ENCODE results near the gene OXSR1.
"Not testable (repeated sequence)": the region's sequence is repeated elsewhere in the genome, so short reads cannot be mapped to it uniquely, and the experiment has no call there.

OXSR1 gene

DNA sequence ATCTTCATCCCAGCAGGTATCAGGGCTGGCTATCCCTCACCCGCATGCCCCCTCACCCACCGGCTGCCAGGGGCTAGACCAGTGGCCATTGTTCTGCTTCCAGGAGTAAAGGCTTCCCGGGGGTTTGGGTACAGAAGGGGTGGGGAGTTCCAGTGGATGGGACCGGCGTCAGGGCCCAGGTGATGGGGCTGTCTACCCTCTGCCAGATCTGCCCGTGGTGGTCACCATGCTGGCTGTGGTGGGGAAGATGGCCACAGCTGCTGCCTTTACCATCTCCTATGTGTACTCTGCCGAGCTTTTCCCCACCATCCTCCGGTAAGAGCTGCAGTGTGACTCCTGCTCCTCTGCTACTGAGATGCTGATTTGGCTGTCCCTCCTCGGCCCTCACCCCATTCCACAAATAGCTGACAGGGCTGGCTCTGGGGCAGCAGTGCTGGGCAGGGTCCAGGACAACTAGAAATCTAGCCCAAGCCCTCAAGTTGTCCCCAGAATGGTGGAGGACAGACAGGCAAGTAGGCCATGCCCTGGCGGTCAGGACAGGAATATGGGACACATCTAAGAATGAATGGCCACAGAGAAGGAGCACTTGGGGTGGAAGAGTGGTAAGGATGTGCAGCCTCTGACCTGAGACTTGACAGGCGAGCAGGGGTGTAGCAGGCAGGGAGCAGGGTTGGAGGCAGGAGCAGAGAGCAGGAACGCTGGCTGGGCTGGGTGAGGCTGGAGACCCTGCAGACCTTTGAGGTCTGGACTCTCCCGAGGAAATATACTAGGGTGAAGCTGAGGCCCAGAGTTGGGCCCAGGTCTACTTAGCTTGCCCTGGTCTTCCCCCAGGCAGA lies 111.0 kb downstream of the OXSR1 start:
- no peak for DNase-seq

- no peak for DNase-seq
Measured at GRCh38 chr3:38276917-38277630, 111.7 kb downstream of the OXSR1 start.

GRCh38 chr3:38278841-38279240 lies 113.5 kb downstream of the OXSR1 start:
- no peak for DNase-seq

DNA sequence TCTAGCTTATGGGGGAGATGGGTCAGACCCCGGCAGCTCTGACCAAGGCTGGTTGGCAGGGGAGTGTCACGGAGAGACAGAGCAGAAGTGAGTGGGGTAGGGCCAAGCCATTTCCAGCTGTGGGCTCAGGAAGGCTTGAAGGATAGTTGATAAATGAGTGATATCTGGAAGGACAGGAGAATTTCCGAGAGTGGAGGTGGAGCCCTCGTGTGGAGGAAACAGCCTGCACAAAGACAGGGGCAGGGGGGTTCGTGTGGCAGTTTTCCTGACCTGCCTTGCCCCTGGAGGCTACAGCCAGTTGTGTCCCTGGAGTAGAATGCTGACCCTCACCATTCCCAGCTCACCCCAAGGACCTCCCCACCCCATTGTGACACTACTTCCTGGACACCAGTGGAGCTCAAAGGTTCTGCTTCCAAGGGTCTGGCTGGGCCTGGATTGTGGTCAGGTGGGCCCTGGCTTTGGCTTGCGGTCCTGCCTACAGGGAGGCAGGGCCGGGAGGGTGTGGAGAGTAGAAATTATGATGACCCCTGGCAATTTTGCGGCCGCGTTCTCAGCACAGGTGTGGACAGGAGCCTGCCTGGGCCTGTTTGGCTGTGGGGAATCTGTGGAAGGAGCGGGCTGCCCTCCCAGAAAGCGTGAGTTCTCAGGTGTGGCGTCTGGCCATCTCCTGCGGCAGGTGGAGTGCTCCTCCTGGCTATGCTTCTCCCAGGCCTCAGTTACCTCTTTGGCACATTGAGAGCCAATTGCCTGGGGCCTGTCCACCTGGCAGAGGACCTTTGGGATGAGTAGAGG lies 116.8 kb downstream of the OXSR1 start, which contains the start of gene SLC22A14:
Gene SLC22A14, plus strand, starts transcription at position 400 of the 792 bp plus-strand sequence. CDS start 23,733 bp downstream, outside the sequence.
- no peak for DNase-seq

DNA sequence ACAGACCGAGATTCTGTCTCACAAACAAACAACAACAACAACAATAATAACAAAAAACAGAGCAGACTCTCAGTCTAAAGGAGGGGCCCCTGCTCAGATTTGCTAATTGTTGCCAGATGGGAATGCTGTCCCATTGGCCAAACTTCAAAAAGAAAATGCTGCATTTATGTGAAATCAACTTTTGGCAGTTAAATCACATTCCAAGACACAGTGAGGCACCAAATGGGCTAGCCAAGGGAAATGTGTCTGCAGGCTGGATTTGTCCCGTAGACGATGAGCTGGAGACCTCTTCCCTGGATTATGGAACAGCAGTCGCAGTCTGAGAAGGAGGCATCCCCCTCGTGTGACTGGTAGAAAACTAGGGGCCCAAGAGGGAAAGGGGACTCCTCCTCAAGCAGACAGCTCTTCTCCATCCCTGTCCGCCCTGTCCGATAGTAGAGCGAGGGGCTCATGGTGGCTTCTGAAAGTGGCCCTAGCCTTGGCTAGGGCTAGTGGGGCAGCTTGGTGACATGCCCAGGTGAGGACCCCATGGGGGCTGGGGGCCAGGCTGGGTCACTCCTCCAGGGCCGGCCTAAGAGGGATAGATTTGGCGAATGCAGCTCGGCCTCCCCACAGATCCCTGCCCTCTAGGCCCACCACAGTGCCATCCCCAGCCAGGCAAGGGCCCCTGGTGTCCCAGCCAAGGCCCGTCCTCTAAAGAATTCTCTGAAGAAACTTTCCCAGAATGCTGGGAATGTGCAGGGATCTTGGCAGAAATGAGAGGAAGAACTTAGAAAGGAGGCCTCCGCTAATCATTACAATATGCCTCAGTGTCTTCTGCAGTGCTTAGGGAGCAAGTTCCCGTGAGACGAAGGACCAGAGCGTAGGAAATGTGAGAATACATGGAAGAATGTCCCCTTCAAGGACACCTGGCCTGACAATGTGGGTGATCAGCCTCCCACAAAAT lies 118.7 kb downstream of the OXSR1 start:
- no peak for DNase-seq

DNA sequence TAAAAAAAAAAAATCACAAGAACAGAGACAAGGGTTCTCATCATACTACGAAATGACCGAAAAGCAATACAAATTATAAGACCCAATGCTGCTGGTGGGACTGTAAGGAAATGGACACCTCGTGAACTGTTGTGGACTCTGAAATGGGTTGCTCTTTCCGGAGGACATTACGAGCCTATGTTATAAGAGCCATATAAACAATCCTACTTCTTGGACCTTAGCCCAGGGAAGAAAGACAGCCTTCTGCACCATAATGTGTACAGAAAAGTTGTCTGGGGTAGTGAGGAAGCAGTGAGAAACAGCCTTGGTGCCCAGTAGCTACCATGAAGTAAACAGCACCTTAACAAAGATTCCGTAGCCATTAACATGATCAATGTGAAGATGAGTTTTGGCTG lies 119.4 kb downstream of the OXSR1 start:
- DNase-seq, result no peak

DNA sequence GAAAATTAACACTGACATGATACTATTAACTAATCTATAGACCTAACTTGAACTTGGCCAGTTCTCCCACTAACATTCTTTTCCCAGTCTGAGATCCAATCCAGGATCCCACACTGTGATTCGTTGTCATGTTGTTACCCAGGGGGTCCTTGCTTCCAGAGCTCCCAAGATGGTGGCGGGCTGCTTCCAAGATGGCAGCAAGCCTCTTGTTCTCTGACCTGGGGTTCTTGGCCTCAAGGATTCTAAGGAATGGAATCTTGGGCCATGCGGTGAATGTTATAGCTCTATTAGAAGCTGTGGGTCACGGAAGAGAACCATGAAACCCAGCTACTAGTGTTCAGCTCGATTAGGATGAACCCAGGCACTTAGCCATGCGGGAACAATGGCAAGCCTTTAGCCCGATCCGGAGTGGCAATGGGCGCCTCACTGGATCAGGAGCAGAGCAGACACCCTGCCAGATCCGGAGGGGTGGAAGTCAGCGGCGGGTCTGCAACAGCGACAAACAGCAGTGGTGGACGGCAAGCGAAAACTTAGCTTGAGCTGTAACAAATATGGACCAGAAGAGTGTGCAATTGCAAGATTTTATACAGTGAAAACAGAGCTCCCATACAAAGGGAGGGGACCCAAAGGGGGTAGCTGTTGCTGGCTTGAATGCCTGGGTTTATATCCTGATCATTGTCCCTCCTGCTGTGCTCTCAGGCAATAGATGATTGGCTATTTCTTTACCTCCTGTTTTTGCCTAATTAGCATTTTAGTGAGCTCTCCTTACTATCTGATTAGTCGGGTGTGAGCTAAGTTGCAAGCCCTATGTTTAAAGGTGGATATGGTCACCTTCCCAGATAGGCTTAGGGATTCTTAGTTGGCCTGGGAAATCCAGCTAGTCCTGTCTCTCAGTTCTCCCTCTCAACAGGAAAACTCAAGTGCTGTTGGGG lies 124.2 kb downstream of the OXSR1 start:
- DNase-seq, result not testable (repeated sequence)

DNA sequence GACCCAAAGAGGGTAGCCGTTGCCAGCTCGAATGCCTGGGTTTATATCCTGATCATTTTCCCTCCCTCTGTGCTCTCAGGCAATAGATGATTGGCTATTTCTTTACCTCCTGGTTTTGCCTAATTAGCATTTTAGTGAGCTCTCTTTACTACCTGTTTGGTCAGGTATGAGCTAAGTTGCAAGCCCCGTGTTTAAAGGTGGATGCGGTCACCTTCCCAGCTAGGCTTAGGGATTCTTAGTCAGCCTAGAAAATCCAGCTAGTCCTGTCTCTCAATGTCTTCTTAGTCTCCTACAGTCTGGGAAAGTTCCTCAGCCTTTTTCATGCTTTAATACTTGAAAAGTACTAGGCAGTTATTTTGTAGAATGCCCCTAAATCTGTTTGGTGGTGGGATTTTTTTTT lies 131.7 kb downstream of the OXSR1 start:
- DNase-seq, result not testable (repeated sequence)

DNA sequence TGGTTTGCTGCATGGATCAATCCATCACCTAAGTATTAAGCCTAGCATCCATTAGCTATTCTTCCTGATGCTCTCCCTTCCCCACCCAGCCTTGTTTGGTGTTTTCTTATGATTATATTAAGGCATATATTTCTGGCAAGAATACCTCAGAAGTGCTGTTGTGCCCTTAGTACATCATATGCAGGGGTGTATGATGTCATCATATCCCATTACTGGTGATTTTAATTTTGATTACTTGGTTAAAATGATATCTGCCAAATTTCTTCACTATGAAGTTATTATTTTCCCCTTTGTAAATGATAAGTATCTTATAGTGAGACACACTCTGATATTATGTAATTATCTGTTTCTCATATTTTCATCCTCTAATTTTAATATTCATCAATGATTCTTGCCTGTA lies 132.2 kb downstream of the OXSR1 start:
- no peak for DNase-seq

DNA sequence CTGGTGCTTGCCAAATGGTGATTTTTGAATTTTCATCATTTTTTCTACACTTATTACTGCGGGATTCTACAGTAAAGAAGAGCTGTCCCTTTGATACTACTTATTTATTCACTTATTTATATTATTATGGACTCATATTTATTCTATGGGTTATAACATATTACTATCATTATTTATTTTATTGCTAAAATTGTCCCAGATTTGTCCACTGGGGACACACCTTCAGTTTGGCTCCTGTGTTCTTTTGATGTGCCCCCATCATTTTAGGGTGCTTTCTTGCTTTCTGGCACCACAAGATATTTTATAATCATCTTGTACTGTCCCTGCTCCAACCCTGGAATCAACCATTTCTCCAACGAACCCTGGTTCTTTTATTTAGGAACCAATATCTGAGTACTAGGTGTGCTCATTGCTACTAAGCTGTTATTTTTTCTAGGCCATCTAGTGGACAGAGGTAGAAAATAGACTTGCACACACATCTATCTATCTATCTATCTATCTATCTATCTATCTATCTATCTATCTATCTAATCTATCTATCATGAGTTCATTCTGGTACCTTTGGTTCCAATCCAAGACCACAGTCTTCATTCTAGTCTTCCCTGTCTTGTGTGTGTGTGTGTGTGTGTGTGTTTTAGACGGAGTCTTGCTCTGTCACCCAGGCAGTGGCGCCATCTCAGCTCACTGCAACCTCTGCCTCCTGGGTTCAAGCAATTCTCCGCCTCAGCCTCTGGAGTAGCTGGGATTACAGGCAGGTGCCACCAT lies 132.8 kb downstream of the OXSR1 start:
- no peak for DNase-seq

Measured in activated CD8-positive, alpha-beta memory T cell treated with anti-CD3 and anti-CD28 coated beads, Interleukin-2, amount 50 U/mL, for 4 hours (primary cell).